Stimulated activated CD4-positive, alpha-beta T cell treated with anti-CD3 and anti-CD28 coated beads, TNF-alpha, amount 100 ng/mL, for 1 hour (primary cell): ENCODE measurements around the gene ARHGAP15.

ENCODE experiments used
- DNase-seq, 3 donors: peaks; one replicate each; pipeline ENCODE4 v3.0.0-alpha.2; 2020; ENCODE audit warnings: low read depth in 3 of 3, low spot score in 1 of 3

ARHGAP15 gene

DNA sequence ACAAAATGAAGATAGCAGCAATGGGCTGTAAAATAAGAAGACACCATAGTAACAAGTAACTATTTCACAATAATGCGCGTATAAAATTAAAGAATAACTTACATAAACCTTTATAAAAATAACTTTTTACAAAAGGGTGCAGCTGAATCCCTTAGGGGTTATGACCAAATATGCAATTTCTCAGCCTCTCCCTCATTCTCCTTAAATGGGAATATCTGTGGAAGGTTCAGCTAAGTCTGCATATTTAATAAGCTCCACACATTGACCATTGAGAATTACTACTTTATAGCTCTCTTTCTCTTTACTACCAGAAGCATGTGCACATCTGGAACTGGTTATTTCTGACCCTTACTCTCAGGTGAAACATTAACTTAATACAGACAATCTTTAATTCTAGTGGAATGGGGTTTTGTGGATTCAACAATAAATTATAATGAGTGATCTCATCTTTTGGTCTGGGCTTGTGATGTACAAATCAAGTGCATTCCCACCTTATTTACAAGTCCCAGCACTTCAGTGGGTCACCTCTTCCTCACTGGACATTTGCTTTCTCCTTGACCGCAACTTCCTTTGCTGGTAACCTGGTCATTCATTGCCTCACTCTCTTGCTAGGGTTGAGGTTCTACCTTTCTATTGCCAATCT lies 15.7 kb downstream of the ARHGAP15 start:
- no peak for DNase-seq

DNA sequence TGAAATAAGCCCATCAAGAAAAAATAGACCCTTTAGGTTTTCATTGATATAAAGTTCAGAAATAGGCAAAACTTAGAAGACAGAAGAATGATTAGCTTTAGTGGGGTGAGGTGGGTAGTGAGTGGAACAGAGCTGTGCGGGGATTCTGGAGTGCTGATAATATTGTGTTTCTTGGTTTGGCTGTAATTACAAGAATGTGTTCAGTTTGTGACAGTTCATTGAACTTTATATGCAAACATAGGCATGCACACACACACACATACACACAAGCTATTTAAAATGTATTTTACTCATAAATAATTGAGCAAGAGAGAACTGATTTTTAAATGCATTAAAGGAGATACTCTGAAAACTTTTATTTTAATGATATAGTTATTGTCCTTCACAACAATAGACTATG lies 17.1 kb downstream of the ARHGAP15 start:
- no peak for DNase-seq

DNA sequence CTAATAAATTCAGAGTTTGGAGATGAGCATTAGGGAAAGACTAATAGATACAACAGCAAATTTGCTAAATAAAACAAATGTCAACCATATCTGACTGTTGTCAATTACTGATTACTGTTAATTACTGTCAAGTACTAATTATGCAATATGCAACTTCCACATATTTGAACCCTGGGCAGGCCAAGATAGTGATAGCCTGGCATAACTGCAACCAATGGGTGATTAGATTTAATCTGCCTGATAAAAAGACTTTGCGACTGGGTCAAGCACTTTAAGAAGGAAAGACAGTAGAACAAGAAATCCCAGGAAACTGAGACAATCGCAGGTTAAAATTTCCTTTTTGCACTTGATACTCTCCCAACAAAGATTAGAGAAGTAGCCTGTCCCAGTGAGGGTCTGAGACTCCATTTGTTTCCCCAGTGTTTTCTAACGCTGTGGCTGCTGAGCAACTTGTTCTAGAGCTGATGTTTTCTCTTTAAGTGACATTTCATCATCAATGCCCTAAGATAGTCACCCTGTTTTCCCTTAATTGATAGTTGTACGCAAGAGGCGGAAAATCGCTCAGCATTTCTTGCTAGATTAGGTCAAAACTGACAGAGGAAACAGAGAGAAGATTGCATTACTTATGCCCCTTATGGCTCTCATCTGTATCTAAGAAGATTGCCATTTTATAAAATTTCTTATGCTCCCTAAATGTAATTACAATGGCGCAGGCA lies 17.8 kb downstream of the ARHGAP15 start:
- DNase-seq: no peak

DNA sequence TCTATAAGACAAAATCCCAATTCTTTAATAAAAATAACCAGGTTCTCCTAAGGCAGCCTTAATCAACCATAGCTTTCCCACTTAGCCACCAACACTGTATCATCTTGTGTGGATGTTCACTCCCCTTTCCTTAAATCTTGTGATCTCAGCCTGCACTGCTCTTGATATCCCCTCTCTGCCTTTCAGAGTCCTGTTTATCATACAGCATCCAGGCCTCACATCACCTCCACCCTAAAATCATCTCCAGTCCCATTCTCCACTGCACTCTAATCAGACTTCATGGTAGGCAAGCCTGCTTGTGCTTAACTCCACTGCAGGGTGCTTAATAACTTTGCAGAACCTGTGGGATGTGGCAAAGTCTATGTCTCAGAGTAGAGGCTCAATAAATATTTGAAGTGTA lies 18.8 kb downstream of the ARHGAP15 start:
- DNase-seq: no peak

DNA sequence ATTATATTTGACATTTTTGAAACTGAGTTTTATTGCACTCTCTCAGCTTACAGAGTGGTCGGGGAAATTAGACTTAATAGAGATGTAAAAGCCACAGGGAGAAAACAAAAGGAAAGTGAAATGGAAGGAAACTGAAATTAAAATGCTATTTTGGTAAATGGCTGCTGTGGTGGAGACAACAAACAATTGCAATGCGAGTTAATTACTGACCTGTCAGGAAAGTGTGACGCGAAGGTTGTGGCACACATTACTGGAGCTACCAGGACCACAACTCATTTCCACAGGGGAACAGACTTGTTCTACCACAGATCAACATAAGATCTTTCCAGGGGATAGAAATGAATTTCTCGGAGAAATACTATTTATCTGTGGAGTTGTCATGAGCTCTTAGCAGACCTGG lies 19.5 kb downstream of the ARHGAP15 start:
- no peak for DNase-seq

DNA sequence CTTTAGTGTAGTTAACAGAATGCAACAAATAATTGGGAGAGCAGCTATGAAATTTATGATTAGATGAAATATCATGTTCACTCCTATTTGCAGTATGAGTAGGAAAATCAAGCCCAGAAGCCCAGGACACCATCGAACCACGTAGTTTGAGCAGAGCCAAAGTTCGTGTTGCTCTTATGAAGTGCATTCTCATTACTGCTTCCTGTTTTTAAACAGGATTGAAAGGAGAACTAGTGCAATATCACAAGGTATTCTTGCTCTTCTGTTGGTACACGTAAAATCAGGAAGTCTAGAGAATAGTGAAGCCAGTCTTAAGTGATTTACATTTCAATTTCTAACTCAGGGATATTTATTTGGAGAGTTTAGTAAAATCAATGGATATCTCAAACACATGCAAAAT lies 21.1 kb downstream of the ARHGAP15 start:
- no peak for DNase-seq

DNA sequence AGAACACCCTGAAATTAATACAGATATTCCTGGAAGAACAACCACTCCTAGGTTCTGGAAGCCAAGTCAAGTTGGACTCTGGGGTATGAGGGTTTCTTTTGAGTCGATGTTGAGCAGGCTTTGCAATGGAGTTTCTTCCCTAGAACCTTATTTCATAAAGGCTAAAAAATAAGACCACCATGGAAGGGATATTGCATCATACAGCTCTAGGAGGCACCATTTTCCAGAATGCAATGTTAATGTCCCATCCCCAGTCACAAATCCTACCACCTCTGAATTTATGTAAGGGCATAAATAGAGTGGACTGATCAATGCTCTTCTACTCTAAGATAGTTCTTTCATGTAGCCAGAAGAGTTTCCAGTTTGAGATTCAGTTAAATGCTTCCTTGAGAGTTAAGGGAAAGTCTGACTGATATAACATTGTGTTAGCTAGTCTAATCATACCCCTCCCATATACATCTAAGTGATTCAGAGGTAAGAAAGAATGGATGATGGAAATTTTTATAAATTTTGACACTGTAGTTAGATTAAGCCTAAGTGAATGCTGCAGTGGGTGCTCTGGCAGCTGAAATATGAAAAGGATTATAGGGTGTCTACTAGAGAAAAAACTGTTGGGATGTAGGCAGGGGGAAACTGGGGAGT lies 22.0 kb downstream of the ARHGAP15 start:
- no peak for DNase-seq

DNA sequence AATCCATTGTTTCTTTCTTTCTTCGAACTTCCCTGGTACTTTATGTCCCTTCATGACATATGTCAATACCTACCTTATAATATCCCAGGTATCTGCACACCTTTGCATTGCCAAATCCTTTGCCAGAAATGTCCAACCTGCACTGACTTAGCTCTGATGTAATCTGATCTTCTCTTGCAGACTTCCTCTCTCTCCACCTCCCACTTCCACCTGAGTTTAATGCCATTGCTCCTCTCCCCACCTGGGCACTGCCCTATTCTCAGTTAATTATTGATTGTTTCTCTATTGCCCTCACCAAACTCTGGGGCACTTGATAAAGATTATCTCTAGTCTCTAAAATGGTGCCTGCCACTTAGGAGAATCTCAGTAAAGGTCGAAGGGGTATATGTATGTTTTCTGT lies 23.0 kb downstream of the ARHGAP15 start:
- no peak for DNase-seq

DNA sequence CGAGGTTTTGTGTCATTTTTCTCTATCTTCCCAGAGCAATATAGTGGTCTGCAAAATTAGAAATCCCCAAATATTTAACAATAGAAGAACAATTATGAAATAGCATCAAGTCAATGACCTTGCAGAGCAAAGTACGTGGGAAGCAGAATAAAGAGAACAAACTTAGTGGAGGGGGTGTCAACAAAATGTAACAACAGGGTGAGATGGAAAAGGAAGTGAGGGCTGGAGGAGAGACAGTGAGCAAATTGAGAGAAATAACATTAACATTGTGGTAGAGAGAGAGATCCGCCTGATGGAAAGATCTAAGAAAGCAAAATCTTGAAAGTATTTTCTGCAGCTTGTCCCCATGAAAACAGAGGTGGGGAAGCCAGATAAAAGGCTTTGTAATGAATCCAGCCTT lies 23.4 kb downstream of the ARHGAP15 start:
- no peak for DNase-seq

DNA sequence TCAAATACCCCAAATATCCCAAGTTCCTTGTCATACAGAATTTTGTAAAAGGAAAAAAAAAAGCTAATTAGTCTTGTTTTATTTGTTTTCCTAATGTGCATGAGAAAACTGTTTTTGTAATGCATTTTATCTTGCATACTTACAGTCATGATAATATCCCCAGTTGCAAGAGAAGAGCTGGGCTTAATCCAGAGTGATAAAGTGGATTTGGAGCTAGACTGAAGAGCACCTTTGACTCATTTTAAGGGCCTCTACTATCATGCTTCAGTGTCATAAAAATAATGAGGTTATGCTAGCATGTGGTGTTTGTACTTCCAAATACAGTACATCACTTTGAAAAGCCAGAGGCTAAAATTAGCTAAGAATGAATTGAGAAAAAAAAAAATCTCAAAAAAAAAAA lies 26.4 kb downstream of the ARHGAP15 start:
- DNase-seq: no peak

DNA sequence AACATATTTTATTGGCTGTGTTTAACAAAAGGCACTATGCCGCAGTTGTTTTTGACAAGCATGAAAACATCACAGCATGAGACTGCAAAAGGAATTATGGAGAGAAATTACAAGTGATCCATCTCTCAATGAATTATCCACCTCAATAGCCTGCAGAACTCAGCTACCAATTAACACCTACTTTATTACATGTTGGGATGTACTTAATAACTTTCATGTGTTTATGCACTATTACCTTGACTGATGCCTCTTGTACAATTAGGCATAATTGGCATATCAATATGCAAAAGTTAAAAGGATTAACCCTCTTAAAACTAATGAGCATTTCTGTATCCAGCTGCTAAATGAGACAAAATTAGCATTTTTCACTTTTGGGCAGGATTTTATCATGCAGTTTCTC lies 27.8 kb downstream of the ARHGAP15 start:
- DNase-seq: no peak

DNA sequence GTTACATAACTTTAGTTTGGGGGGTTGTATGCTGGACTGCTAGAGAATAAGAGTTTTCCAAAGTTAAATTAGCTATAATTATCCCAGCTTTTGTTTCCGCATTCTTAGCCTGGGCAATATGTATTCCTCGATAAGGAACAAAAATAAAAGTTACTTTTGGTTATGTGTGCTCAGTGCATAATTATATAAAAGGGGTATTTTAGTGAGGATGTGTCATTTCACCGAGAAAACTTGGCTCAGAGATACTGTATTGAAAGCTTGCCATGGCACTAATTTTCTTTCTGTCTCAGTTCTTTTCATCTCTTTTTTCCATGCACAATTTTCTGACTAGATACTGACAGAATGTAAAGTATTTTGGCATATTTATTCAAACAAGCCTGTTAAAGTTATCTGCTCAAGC lies 28.2 kb downstream of the ARHGAP15 start:
- no peak for DNase-seq

DNA sequence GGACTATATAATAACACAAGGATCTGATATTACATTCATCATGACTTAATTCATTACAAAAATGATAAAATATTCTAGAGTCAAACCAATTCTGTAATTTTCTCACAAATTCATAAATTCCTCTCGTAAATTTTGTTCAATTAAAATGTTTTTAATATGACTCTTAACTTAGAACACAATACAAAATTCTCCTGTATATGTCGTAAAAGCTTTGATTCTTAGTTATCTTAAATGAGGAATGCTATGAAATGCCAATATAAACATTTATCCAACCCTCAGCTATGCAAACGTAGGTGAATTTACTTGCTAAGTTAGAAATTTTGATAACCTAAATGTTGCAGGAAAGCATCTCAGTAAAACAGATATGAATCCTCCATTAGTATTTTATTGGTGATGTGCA lies 28.9 kb downstream of the ARHGAP15 start:
- DNase-seq: no peak

DNA sequence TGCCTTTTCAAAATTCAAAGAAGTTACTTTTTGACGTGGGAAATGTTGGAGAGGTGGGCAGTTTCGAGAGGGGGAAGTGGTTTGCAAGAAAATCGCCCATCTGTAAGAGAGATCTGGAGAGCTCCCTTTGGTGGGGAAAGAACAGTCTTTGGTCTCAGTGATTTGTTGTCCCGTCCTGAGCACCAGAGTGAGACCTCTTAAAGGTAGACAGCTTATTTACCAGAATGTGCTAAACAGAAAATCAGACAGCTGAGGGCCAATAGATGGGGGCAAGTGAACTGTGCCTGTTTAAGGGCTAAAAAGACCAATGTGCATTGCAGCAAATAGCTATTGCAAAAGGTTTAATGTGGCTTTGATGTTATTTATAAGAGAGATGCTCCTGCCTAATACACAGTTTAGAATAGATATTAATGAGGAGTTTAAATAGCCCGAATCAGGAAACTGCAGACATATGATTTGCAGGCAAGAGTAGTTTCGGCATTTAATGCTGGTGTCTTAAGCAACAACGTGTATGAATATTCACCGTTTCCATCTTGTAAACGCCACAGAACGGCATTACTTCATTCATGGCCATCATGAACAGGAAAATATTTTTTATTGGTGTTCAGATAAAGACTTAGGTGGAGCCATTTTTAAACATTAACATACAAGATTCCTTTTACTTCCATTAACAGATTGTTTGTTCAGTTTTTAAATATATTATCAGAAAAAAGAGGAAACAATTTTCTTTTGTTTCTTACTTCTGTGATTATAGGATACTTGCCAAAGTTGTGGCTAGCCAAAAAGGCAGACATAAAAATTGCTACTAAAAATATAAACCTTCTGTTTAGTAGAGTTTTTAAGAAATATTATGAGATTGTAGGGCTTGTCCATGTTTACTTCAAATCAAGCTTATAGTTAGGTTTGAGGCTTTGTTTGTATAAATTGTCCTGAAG lies 29.6 kb downstream of the ARHGAP15 start:
- DNase-seq: no peak

DNA sequence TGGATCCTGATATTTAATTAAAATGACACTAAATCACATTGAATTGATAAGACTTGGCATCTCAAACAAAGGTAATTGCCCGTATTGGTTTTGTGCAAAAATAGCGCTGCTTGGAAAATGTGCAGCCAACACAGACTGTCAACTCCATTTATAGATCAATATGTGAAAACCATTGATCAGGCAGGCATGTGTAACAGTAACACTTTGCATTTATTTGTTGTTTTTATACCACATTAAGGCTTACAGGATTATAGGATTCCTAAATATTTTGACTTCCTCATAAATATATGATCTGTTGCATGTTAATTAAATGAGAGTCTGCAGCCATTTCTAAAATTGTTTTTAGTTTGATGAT lies 30.2 kb downstream of the ARHGAP15 start:
- no peak for DNase-seq

DNA sequence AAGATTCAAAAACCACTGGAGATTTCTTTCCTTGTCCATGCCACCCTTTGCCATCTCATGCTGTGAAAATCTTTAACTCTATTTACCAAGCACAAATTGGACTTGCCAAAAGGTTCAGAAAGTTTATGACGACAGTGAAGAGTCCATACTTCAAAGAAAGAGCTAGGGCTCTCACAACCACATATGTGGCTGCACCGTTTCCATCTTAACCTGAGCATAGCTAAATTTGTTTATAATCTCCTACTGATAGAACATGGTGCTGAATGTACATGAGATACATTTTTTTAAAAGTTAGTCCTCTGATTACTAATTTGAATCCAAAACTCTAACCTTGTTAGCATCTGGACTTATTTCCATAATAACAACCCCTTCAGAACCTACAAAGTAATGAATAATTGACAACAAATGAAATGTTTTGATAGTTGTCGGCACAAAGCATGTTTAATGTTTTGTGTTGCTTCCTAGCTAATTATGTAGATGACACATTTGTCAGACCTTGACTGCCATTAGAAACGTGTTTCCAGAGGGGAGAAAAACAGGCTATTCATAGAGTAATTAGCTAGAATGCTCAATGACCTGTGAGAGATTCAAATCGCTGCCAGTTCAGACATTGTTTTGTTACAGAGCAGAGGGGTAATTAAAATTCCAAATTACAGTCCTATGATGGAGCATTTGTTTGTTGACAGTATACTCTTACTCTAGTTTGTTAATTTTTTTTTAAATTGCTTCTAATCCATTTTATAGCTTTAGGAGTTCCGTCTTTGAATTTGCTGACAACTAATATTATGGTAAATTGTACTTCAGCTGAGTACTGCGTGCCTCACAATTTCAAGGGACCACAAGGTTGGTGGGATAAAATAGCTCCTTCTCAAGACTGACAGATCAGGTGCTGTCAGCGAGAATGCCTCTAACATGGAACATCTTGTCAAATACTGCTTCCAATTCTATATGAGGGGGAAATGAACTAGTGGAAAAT lies 31.8 kb downstream of the ARHGAP15 start:
- DNase-seq: no peak

DNA sequence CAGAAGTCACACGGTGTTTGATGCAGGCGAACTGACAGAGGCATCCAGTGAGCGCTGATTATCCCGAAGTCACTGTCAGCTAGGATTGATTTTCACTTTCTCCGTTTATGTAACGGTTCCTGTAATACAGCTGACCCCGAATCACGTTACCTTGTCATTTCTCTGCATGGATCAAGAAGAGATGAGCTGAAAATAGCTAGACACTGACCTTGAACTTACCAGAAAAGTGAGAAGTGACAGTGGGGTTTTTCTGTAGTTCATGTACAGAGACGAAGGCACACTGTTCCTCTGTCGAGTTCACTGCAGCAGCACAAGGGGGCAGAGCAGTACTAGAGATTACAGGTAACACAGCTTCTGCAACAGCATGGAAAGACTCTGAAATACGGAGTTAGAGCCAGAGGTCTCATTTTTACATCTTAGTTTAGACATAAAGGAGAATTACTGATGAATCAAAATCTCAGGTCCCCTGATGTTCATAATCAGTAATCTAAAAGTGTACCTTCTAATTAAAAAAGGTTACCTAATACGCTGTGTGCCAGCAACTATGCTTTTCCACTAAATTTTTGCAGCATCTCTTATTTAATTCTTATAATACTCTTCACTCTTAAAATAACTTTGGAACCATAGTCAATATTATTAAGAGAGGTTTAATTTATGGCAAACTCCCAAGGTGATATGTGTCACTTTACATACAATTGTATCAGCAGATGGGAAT lies 33.1 kb downstream of the ARHGAP15 start:
- peak; percentile 24 to 26 (median 24) for DNase-seq

DNA sequence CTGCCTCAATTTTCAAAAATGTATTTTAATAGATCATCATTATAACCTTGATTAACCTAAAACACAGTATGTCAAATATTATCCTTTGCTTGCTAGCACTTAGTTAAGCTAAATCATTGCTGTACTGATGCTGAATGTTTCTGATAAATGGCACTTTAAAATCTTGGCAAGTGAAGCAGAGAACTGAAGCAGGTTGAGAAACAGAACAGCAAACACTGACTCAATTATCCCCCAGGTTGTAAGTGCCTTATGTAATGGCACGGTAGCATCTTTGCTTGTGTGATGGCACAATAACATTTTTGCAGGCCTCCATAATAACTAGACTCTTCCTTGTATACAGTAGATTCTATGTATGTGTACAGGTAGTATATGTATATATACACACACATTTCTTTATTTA lies 33.8 kb downstream of the ARHGAP15 start:
- no peak for DNase-seq

DNA sequence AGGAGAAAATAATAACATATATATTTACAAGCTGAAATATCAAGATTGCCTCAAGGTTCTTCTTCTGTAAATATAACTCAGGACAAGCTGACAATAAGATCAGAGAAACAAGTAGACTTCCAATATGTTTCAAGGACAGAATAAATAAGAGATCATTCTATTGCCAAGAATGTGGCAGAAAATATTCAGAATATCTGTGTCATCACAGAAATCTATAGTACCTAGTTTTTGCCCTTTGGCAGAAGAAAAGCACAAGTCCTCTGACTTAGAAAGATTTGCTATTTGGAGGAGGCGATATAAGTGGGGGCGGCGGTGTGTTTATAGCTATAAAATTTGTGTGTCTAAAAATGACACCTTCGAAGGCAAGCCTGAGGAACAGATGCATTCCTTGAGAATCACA lies 34.3 kb downstream of the ARHGAP15 start:
- no peak for DNase-seq

DNA sequence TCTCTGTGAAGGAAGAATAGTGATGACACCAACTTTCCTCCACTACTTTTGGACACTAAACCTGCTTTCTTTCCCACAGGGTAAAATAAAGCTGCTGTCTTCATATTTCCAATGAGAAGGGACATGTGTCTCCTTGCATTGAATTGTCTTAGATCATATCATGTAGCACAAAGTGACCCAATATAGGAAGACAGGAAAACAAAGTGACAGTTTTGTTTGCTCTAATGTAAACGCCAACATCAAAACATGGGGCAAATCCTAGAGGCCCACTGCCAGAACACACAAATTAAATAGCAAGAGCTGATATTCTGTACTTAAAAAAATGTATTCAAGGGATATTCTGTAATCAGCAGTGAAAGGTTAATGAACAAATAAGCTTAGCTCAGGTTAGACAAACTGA lies 36.1 kb downstream of the ARHGAP15 start:
- DNase-seq: no peak
